HL-60 (cell line): ENCODE results near the gene CIB2.

ENCODE experiments used
- GABPA ChIP-seq: IDR thresholded peaks from 2 replicates; pipeline ENCODE4 v1.6.1; 2012; ENCODE audit warnings: low read depth
- SPI1 ChIP-seq: IDR thresholded peaks from 2 replicates; pipeline ENCODE4 v1.6.1; 2012; ENCODE audit warnings: low read depth, mild to moderate bottlenecking, borderline replicate concordance
- TF ChIP-seq, protein P1 (sequence below): IDR thresholded peaks from one replicate; pipeline ENCODE4 v1.5.1; 2011; ENCODE audit warnings: low read length, control low read depth, inconsistent platforms; ENCODE audit not compliant: insufficient read depth

DNA sequence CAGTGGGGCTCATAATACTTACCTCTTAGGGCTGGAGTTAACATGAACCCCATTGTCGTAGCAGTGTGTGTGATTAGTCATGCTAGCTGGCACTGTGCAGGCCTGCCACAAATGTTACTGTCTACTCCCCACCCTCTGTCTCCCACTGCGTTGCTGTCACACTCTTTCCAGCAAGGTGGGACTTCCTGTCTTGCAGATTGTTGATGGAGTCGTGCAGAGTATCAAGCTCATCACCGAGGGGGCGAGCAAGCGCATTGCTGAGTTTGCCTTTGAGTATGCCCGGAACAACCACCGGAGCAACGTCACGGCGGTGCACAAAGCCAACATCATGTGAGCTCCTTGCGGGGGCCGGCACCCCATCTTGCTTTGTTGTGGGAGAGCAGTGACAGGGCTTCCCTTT, 30.8 kb upstream of the CIB2 start:
- TF ChIP-seq, protein P1, sequence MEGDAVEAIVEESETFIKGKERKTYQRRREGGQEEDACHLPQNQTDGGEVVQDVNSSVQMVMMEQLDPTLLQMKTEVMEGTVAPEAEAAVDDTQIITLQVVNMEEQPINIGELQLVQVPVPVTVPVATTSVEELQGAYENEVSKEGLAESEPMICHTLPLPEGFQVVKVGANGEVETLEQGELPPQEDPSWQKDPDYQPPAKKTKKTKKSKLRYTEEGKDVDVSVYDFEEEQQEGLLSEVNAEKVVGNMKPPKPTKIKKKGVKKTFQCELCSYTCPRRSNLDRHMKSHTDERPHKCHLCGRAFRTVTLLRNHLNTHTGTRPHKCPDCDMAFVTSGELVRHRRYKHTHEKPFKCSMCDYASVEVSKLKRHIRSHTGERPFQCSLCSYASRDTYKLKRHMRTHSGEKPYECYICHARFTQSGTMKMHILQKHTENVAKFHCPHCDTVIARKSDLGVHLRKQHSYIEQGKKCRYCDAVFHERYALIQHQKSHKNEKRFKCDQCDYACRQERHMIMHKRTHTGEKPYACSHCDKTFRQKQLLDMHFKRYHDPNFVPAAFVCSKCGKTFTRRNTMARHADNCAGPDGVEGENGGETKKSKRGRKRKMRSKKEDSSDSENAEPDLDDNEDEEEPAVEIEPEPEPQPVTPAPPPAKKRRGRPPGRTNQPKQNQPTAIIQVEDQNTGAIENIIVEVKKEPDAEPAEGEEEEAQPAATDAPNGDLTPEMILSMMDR = no peak
- TF ChIP-seq GABPA (no peak), SPI1 (no peak)
